H9 (cell line): ENCODE measurements around the gene OR10H3. TPM values are rescaled to one million over a fixed set of nuclear protein-coding genes. Genes with fewer than 3 reads are reported as not detected.

Experiments used
- DNase-seq: peaks from one replicate; pipeline ENCODE4 v3.0.0-alpha.2; 2017
- H2AFZ ChIP-seq: one replicate; pipeline ENCODE4 v1.6.1; 2013; ENCODE audit warnings: mild to moderate bottlenecking, low read length, control low read depth, moderate library complexity
- H2AK5ac ChIP-seq: 2 replicates; pipeline ENCODE4 v1.6.1; 2013; ENCODE audit warnings: low read length, control low read depth, mixed read lengths; ENCODE audit not compliant: insufficient read length
- H2BK120ac ChIP-seq: one replicate; pipeline ENCODE4 v1.6.1; 2013; ENCODE audit warnings: low read depth, mild to moderate bottlenecking, low read length, control low read depth, inconsistent platforms; ENCODE audit not compliant: poor library complexity, severe bottlenecking
- H2BK12ac ChIP-seq: 2 replicates; pipeline ENCODE4 v1.6.1; 2013; ENCODE audit warnings: low read length, control low read depth, mixed read lengths, low read depth; ENCODE audit not compliant: insufficient read length
- H2BK15ac ChIP-seq: 2 replicates; pipeline ENCODE4 v1.6.1; 2013; ENCODE audit warnings: low read depth, low read length, control low read depth
- H2BK20ac ChIP-seq: one replicate; pipeline ENCODE4 v1.6.1; 2013; ENCODE audit warnings: low read depth, mild to moderate bottlenecking, low read length, control low read depth, inconsistent platforms; ENCODE audit not compliant: poor library complexity, severe bottlenecking
- H2BK5ac ChIP-seq: 2 replicates; pipeline ENCODE4 v1.6.1; 2013; ENCODE audit warnings: low read length, control low read depth, mixed read lengths; ENCODE audit not compliant: insufficient read length
- H3K14ac ChIP-seq: 2 replicates; pipeline ENCODE4 v1.6.1; 2013; ENCODE audit warnings: low read length, control low read depth; ENCODE audit not compliant: insufficient read depth
- H3K18ac ChIP-seq: 2 replicates; pipeline ENCODE4 v1.6.1; 2013; ENCODE audit warnings: low read depth, mild to moderate bottlenecking, mixed read lengths, low read length, control low read depth; ENCODE audit not compliant: insufficient read length
- H3K23ac ChIP-seq: 2 replicates; pipeline ENCODE4 v1.6.1; 2013; ENCODE audit warnings: low read length, control low read depth, mixed read lengths, low read depth; ENCODE audit not compliant: insufficient read length
- H3K23me2 ChIP-seq: 2 replicates; pipeline ENCODE4 v1.6.1; 2013; ENCODE audit warnings: low read depth, mild to moderate bottlenecking, mixed read lengths, low read length, control low read depth; ENCODE audit not compliant: insufficient read length, poor library complexity, severe bottlenecking
- H3K27ac ChIP-seq: 2 replicates; pipeline ENCODE4 v1.5.1; 2013; ENCODE audit warnings: low read length, control low read depth, mixed read lengths, low read depth; ENCODE audit not compliant: insufficient read length
- H3K27me3 ChIP-seq: 2 replicates; pipeline ENCODE4 v1.6.1; 2013; ENCODE audit warnings: low read length, control low read depth, inconsistent platforms; ENCODE audit not compliant: insufficient read depth
- H3K4ac ChIP-seq: 2 replicates; pipeline ENCODE4 v1.6.1; 2013; ENCODE audit warnings: low read depth, mild to moderate bottlenecking, control low read depth, inconsistent platforms, low read length, moderate library complexity
- H3K4me1 ChIP-seq: 2 replicates; pipeline ENCODE4 v1.6.1; 2013; ENCODE audit warnings: low read length, control low read depth, inconsistent platforms; ENCODE audit not compliant: insufficient read depth
- H3K4me2 ChIP-seq: 2 replicates; pipeline ENCODE4 v1.6.1; 2013; ENCODE audit warnings: low read length, control low read depth, mixed read lengths; ENCODE audit not compliant: insufficient read length, insufficient read depth
- H3K56ac ChIP-seq: 2 replicates; pipeline ENCODE4 v1.6.1; 2013; ENCODE audit warnings: low read depth, mild to moderate bottlenecking, mixed read lengths, low read length, control low read depth; ENCODE audit not compliant: insufficient read length
- H3K79me1 ChIP-seq: 2 replicates; pipeline ENCODE4 v1.6.1; 2013; ENCODE audit warnings: low read depth, mild to moderate bottlenecking, moderate library complexity, low read length, control low read depth, inconsistent platforms; ENCODE audit not compliant: insufficient read depth, poor library complexity, severe bottlenecking
- H3K79me2 ChIP-seq: 2 replicates; pipeline ENCODE4 v1.6.1; 2013; ENCODE audit warnings: low read length, control low read depth, inconsistent platforms; ENCODE audit not compliant: insufficient read depth
- H3K9ac ChIP-seq: 2 replicates; pipeline ENCODE4 v1.6.1; 2013; ENCODE audit warnings: low read length, control low read depth, mixed read lengths; ENCODE audit not compliant: insufficient read length; ENCODE audit errors: extremely low read depth
- H3K9me3 ChIP-seq: one replicate; pipeline ENCODE4 v1.6.1; 2013; ENCODE audit warnings: low read depth, low read length, inconsistent platforms; ENCODE audit not compliant: control insufficient read depth
- H3T11ph ChIP-seq: one replicate; pipeline ENCODE4 v1.6.1; 2013; ENCODE audit warnings: mild to moderate bottlenecking, low read length, control low read depth, inconsistent platforms
- H4K20me1 ChIP-seq: one replicate; pipeline ENCODE4 v1.6.1; 2013; ENCODE audit not compliant: control insufficient read depth, insufficient read length, insufficient read depth
- H4K5ac ChIP-seq: 2 replicates; pipeline ENCODE4 v1.6.1; 2013; ENCODE audit warnings: low read depth, mild to moderate bottlenecking, mixed read lengths, low read length, control low read depth; ENCODE audit not compliant: insufficient read length
- H4K8ac ChIP-seq: replicated peaks from 2 replicates; pipeline ENCODE4 v1.6.1; 2013; ENCODE audit warnings: low read length, control low read depth, mixed read lengths, low read depth; ENCODE audit not compliant: insufficient read length
- H4K91ac ChIP-seq: 2 replicates; pipeline ENCODE4 v1.6.1; 2013; ENCODE audit warnings: low read depth, mild to moderate bottlenecking, moderate library complexity, mixed read lengths, low read length, control low read depth; ENCODE audit not compliant: insufficient read length
- H3K27ac Mint-ChIP-seq, 3 experiments: 2 replicates in 2 of 3; 3 replicates in 1 of 3; pipeline ENCODE4 v1.8.0; 2020 to 2021; ENCODE audit warnings: mixed read lengths in 3 of 3, mild to moderate bottlenecking in 1 of 3, moderate library complexity in 1 of 3
- H3K27me3 Mint-ChIP-seq: 2 replicates; pipeline ENCODE4 v1.8.0; 2021; ENCODE audit warnings: low read depth, mild to moderate bottlenecking, moderate library complexity, mixed read lengths
- H3K36me3 Mint-ChIP-seq, 3 experiments: 2 replicates in 2 of 3; 3 replicates in 1 of 3; pipeline ENCODE4 v1.8.0; 2020 to 2021; ENCODE audit warnings: low read depth in 3 of 3, mixed read lengths in 3 of 3; ENCODE audit not compliant: insufficient read depth in 1 of 3
- H3K4me1 Mint-ChIP-seq, 2 experiments: 2 replicates each; pipeline ENCODE4 v1.8.0; 2020; ENCODE audit warnings: mixed read lengths in 2 of 2
- H3K4me3 Mint-ChIP-seq, 2 experiments: 2 replicates in 1 of 2; 3 replicates in 1 of 2; pipeline ENCODE4 v1.8.0; 2020 to 2021; ENCODE audit warnings: mild to moderate bottlenecking in 2 of 2, mixed read lengths in 2 of 2, moderate library complexity in 1 of 2
- H3K9me3 Mint-ChIP-seq, 2 experiments: 2 replicates in 1 of 2; 3 replicates in 1 of 2; pipeline ENCODE4 v1.8.0; 2020; ENCODE audit warnings: mild to moderate bottlenecking in 2 of 2, mixed read lengths in 2 of 2, moderate library complexity in 1 of 2
- WGBS: extraction: QIAGEN DNeasy Blood & Tissue Kit; methylation state at CpG from one replicate; pipeline ENCODE4 v1.1.7; 2013; ENCODE audit warnings: missing lambda C conversion rate, low lambda C conversion rate, mixed read lengths; ENCODE audit not compliant: insufficient read length; ENCODE audit errors: extremely low coverage; 5-methylcytosine and 5-hydroxymethylcytosine counted together
- total RNA-seq: library from RNA; stranded (reverse); gene quantifications from 2 replicates; pipeline ENCODE4 v1.2.1, GENCODE V29; 2021
- TF ChIP-seq, protein P1 (sequence below): fragments of 200-600 bp; sonication (generic); conservative IDR thresholded peaks from 3 replicates; pipeline ENCODE4 v1.8.0; 2021; ENCODE audit warnings: antibody characterized with exemption, mild to moderate bottlenecking

OR10H3 gene
- total RNA-seq, 1 experiment from 2014 or later, result not detected

DNA sequence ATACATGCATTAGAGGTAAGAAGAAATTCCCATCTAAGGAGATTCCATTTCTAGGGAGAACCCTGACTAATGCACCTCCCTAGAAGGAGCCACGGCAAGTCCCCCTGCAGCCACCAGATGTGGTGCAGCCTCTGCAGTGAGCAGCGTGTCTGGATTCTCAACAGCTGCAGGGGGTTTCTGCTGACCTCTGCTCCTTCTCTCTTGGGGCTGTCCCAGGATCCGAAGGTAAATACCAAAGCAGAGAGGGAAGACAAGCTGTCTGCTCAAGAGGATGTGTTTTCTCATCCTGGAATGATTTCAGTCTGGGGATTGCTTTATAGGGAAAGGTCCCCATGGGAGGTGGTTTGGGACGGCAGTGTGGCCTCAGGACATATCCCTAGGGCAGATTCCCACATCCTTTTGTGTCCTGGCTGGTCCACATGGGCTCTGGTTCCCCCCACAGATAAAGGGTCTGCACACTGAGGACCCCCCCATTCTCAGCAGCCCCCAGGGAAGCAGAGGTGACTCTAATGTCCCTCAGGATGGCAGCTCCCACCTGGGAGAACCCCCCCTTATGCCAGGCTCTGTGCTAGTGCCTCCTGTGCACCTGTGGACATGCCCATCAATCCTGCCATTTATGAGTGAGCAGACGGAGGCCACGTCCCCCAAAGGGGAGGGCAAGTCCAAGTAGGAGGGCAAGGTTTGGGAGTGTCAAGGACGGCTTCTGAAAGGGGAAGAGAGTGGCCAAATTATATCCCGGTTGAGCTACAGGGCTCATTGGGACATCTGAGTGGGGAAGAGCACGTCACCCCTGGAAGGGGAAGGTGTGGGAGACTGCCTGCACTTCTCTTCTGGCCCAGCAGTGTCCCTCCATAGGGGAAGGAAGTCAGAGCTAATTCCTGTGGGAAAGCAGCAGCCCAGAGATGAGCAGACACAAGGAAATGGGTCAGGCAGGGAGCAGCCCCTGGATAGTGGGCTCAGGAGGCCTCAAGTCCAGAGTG, 39.5 kb downstream of the OR10H3 start:
- Histone ChIP-seq H4K5ac (no peak overlapping the region), H4K91ac (no peak overlapping the region), H2BK12ac (no peak overlapping the region), H3K23me2 (no peaks in the 10 kb centered on the region), H2BK15ac (no peak overlapping the region), H3K9me3 (peaks cover 92% of the 10 kb centered on the region), H4K20me1 (peaks cover 3% of the 10 kb centered on the region), H3K18ac (no peak overlapping the region), H3K23ac (no peak overlapping the region), H3K4me1 (no peaks in the 10 kb centered on the region), H3K79me1 (no peaks in the 10 kb centered on the region), H2AK5ac (no peak overlapping the region), H3K56ac (no peak overlapping the region), H3K4me2 (no peak overlapping the region), H2BK120ac (no peak overlapping the region), H2AFZ (no peak overlapping the region), H4K8ac (no peak overlapping the region), H3K79me2 (no peaks in the 10 kb centered on the region), H2BK5ac (no peak overlapping the region), H3T11ph (no peak overlapping the region), H2BK20ac (no peak overlapping the region), H3K14ac (no peak overlapping the region), H3K4ac (no peak overlapping the region), H3K27me3 (no peaks in the 10 kb centered on the region), H3K27ac (no peak overlapping the region), H3K9ac (no peak overlapping the region)
- Mint-ChIP-seq H3K4me1 (no peaks in the 10 kb centered on the region), H3K27me3 (peaks cover 5% of the 10 kb centered on the region; the same call in 1 of the 2 replicates), H3K36me3 (peaks cover 9 to 47% (median 13%) of the 10 kb centered on the region in 3 experiments; a peak in 6 of 7 replicates), H3K27ac (no peak overlapping the region), H3K9me3 (peaks cover 88 to 96% of the 10 kb centered on the region in 2 experiments), H3K4me3 (no peak overlapping the region)
- TF ChIP-seq, protein P1, sequence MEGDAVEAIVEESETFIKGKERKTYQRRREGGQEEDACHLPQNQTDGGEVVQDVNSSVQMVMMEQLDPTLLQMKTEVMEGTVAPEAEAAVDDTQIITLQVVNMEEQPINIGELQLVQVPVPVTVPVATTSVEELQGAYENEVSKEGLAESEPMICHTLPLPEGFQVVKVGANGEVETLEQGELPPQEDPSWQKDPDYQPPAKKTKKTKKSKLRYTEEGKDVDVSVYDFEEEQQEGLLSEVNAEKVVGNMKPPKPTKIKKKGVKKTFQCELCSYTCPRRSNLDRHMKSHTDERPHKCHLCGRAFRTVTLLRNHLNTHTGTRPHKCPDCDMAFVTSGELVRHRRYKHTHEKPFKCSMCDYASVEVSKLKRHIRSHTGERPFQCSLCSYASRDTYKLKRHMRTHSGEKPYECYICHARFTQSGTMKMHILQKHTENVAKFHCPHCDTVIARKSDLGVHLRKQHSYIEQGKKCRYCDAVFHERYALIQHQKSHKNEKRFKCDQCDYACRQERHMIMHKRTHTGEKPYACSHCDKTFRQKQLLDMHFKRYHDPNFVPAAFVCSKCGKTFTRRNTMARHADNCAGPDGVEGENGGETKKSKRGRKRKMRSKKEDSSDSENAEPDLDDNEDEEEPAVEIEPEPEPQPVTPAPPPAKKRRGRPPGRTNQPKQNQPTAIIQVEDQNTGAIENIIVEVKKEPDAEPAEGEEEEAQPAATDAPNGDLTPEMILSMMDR, result no peak
- no peak for DNase-seq
- no CpG with 5 or more reads among the region's 9 CpGs for WGBS
